Heart left ventricle (tissue), 16 donors: ENCODE data around the gene MXI1. TPM values are rescaled to one million over a fixed set of nuclear protein-coding genes. Genes with fewer than 3 reads are reported as not detected.
A peak's percentile ranks its signal among the peaks of the same experiment; 100 is the strongest.

Experiments used
- ATAC-seq, 4 donors: fragments of 200-7000 bp; cut with Tn5 transposase; one replicate each; pipeline ENCODE4 v1.9.1; 2020 to 2022; ENCODE audit warnings: moderate library complexity in 4 of 4, mild to moderate bottlenecking in 3 of 4, moderate number of reproducible peaks in 1 of 4
- DNase-seq, 5 donors: peaks; one replicate each; pipeline ENCODE4 v3.0.0-alpha.2; 2020
- H3K27ac ChIP-seq, 12 donors: fragments of 200-600 bp; sonication (generic) in 4 of 12; one replicate each; pipeline versions ENCODE4 v1.5.0 to v1.8.0; 2016 to 2022; ENCODE audit warnings: mild to moderate bottlenecking in 2 of 12
- H3K27me3 ChIP-seq, 9 donors: fragments of 200-600 bp; sonication (generic) in 2 of 9; one replicate each; pipeline versions ENCODE4 v1.5.1 to v1.8.0; 2016 to 2022; ENCODE audit warnings: mild to moderate bottlenecking in 3 of 9
- H3K36me3 ChIP-seq, 9 donors: fragments of 200-600 bp; sonication (generic) in 2 of 9; one replicate each; pipeline versions ENCODE4 v1.5.0 to v1.8.0; 2018 to 2022; ENCODE audit warnings: mild to moderate bottlenecking in 2 of 9
- H3K4me1 ChIP-seq, 12 donors: fragments of 200-600 bp; sonication (generic) in 4 of 12; one replicate each; pipeline versions ENCODE4 v1.5.0 to v1.8.0; 2016 to 2022; ENCODE audit warnings: mild to moderate bottlenecking in 3 of 12
- H3K4me3 ChIP-seq, 12 donors: fragments of 200-600 bp; sonication (generic) in 4 of 12; one replicate each; pipeline versions ENCODE4 v1.5.0 to v1.8.0; 2017 to 2022; ENCODE audit warnings: mild to moderate bottlenecking in 9 of 12, moderate library complexity in 4 of 12
- H3K9me3 ChIP-seq, 12 donors: fragments of 200-600 bp; sonication (generic) in 4 of 12; one replicate each; pipeline versions ENCODE4 v1.5.0 to v1.8.0; 2016 to 2022; ENCODE audit warnings: mild to moderate bottlenecking in 1 of 12
- POLR2A ChIP-seq, 2 donors: fragments of 450-650 bp; IDR thresholded peaks; one replicate each; pipeline ENCODE4 v1.6.1; 2017; ENCODE audit warnings: antibody characterized with exemption in 2 of 2, mild to moderate bottlenecking in 2 of 2, moderate library complexity in 2 of 2
- WGBS, 4 donors: extraction: QIAGEN DNeasy Blood & Tissue Kit in 2 of 4; methylation state at CpG; one replicate each; pipeline versions ENCODE4 v1.1.5 to v1.1.7; 2013 to 2018; 5-methylcytosine and 5-hydroxymethylcytosine counted together
- intact Hi-C, 10 donors: fragments of 100-400 bp; cut with DNase I; formaldehyde crosslinking; loops; one replicate each; pipeline versions ENCODE4 v1.11.1 to v1.14.2; 2022
- polyA plus RNA-seq, 2 donors: library from polyadenylated mRNA; stranded (reverse); fragments of 200-250 nt; gene quantifications; one replicate each; pipeline ENCODE4 v1.2.3, GENCODE V29; 2013
- total RNA-seq, 9 donors: library from RNA; depleted of rRNA in 2 of 9; stranded (reverse); fragments of >200 nt in 2 of 9; fragmentation: NEBNext Ultra II Directional in 3 of 9; extraction: Animal tissue kit (Norgen Biotek cat#: 25700) in 3 of 9; gene quantifications; one replicate each; pipeline versions ENCODE4 v1.1.0 to v1.2.4, GENCODE V29; 2016 to 2023
- TF ChIP-seq, protein P1 (sequence below), 12 donors: fragments of 200-600 bp; sonication (generic) in 4 of 12; IDR thresholded peaks; one replicate each; pipeline versions ENCODE4 v1.5.0 to v1.8.0; 2018 to 2022; ENCODE audit warnings: antibody characterized with exemption in 12 of 12, mild to moderate bottlenecking in 5 of 12
- donor health status: ischemic (EF 13 %, LVEDD 7.1; RV severe dilation, severe dysfunction).
- donor health status: healthy with polysubstance abuse.
- donor health status: DM: no; HTN: yes; CAD: no.
- donor health status: DM: no; HTN: no; CAD: no.
- donor health status: ischemic (EF 25% LVEDD 6.9; RV normal size, moderate dysfunction).
- donor health status: ischemic (EF 25% LVEDD 5.7; RV mildly dilated, moderate dysfunction).
- donor health status: healthy.
- donor health status: DM: yes; HTN: yes; CAD: no.
- donor health status: ischemic (EF 35%, LVEDD 5.7; RV mildly dilated, moderate dysfunction).
- donor health status: nonischemic (EF 11% LVEDD 7.7; RV severe dilation, severe dysfunction).
- donor health status: DM: yes; HTN: yes; CAD: no.
- donor health status: PGD.
- donor health status: ischemic (EF 29% LVEDD 5.4; RV normal size, mild dysfunction).
- donor health status: nonischemic (EF 23%, LVEDD 6.1; RV moderate dilation, normal function).

The MXI1 gene
- total and polyA plus RNA-seq, 11 donors = 20.3 to 83.2 (median 60.6) TPM

DNA sequence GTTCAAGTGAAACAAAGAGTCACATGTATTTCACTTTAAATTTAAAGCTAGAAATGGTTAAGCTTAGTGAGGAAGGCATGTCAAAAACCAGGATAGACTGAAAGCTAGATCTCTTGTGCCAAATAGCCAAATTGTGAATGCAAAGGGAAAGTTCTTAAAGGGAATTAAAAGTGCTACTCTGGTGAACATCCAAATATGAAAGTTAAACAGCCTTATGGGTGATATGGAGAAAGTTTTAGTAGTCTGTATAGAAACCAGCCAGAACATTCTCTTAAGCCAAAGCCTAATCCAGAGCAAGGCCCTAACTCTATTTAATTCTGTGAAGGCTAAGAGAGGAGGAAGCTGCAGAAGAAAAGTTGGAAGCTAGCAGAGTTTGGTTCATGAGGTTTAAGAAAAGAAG, 47.1 kb downstream of the MXI1 start:
- H3K4me1 ChIP-seq = peaks cover 0 to 37% (median 15%) of the 10 kb centered on the region in 12 donors
- TF ChIP-seq, protein P1, sequence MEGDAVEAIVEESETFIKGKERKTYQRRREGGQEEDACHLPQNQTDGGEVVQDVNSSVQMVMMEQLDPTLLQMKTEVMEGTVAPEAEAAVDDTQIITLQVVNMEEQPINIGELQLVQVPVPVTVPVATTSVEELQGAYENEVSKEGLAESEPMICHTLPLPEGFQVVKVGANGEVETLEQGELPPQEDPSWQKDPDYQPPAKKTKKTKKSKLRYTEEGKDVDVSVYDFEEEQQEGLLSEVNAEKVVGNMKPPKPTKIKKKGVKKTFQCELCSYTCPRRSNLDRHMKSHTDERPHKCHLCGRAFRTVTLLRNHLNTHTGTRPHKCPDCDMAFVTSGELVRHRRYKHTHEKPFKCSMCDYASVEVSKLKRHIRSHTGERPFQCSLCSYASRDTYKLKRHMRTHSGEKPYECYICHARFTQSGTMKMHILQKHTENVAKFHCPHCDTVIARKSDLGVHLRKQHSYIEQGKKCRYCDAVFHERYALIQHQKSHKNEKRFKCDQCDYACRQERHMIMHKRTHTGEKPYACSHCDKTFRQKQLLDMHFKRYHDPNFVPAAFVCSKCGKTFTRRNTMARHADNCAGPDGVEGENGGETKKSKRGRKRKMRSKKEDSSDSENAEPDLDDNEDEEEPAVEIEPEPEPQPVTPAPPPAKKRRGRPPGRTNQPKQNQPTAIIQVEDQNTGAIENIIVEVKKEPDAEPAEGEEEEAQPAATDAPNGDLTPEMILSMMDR (IDR thresholded peaks at IDR 0.05) = no peak
- TF ChIP-seq POLR2A (IDR thresholded peaks at IDR 0.05) = no peak
- intact Hi-C loops = no loop called here
- H3K4me3 ChIP-seq = no peak overlapping the region
- peaks cover 0 to 11% (median 0%) of the 10 kb centered on the region in 12 donors for H3K9me3 ChIP-seq
- peaks cover 0 to 6% (median 0%) of the 10 kb centered on the region in 9 donors for H3K36me3 ChIP-seq
- H3K27ac ChIP-seq = no peak overlapping the region
- DNase-seq = no peak
- H3K27me3 ChIP-seq = no peaks in the 10 kb centered on the region
- ATAC-seq = no peak

DNA sequence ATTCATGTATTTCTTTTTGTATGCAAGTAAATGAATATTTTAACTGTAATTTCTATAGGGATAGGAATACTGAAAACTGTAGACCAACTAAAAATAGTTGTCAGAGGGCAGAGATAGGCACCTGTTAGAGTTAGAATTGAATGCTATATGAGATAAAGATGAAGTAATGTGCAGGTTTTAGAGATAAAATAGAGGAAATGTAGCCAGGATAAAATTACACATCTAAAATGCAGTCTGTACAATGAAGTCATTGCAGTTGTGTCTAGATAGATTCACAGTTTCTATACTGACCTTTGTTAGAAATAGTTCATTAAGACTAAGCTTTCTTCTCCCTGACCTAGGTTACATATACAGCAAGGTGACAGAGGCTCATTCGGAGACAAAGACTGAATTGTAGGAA, 51.1 kb downstream of the MXI1 start:
- DNase-seq = no peak
- Histone ChIP-seq H3K27ac (peak overlapping the region in 5 of 12 donors; percentile 6 to 64 (median 8)), H3K4me3 (no peak overlapping the region), H3K9me3 (peaks cover 0 to 11% (median 0%) of the 10 kb centered on the region in 12 donors), H3K36me3 (peaks cover 0 to 6% (median 0%) of the 10 kb centered on the region in 9 donors), H3K27me3 (no peaks in the 10 kb centered on the region), H3K4me1 (peaks cover 0 to 58% (median 32%) of the 10 kb centered on the region in 12 donors)
- no peak for TF ChIP-seq POLR2A (IDR thresholded peaks at IDR 0.05)
- TF ChIP-seq, protein P1 (IDR thresholded peaks at IDR 0.05) = no peak
- 47 to 66% (median 53%) methylated on average over 1 of the region's 1 CpG for WGBS, 4 donors
- ATAC-seq = no peak
- intact Hi-C loops = no loop called here

DNA sequence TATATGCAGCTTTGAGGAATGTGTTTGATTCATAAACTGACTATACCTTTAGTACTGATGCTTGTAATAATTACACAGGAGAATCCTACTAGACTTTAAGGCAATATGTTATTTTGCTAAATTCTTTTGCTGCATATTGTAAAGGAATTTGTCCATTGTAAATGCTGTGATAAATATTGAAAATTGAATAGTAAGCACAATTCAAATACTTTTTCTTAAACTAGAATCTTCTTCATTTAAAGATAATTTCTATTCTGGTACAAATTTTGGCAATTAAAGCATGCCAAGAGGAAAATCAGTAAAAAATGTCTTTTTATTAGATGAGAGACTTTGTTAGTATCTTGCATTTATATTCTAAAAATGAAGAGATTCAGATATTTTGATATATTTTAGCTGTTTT, 51.9 kb downstream of the MXI1 start:
- intact Hi-C loops = no loop called here
- peaks cover 0 to 6% (median 0%) of the 10 kb centered on the region in 9 donors for H3K36me3 ChIP-seq

DNA sequence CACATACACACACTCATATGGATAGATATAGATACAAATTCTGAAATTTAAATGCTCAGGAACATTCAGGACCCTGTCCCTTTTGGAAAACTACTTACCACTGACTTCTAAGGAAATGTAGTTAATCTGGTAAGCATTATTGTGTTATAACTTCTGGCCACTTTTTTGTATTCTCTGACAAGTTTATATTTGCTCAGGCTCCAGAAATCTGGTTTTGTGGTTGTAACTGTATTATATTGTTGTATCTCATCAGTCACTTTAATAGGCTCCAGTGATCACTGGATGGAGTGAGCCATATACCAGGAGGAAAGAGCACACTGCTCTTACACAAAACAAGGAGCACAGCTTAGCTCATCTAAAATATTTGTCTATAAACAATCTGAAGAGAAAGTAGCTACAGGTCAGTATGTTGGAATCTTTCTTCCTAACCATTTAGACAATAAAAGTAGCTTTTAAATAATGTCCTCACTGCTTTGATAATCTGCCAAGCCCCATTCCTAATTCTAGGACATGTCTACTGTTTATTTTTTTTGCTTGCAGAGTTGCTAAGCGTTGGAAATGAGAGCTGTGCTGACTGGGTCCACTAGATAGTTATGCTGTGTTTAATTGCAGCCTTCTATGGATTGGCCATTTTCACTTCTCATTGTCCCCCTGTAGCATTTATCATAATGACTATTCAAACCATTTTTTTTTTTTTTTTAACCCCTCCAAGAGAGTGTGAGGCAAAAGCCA, 53.5 kb downstream of the MXI1 start:
- no peak for DNase-seq
- Histone ChIP-seq H3K9me3 (peaks cover 0 to 6% (median 0%) of the 10 kb centered on the region in 12 donors), H3K27ac (peak overlapping the region; percentile 32 to 68 (median 58)), H3K27me3 (no peaks in the 10 kb centered on the region), H3K4me1 (peaks cover 0 to 71% (median 39%) of the 10 kb centered on the region in 12 donors), H3K4me3 (no peak overlapping the region), H3K36me3 (peaks cover 0 to 2% (median 0%) of the 10 kb centered on the region in 9 donors)
- WGBS, 4 donors = 24 to 47% (median 36%) methylated on average over 1 of the region's 1 CpG
- peak; percentile 59 to 88 (median 83) for ATAC-seq
- intact Hi-C loops = loop anchor here in 1 of 10 donors (5.0 kb wide), 1 partner anchor 34 kb away; no protein-coding TSS in a partner anchor
- TF ChIP-seq POLR2A (IDR thresholded peaks at IDR 0.05) = no peak
- TF ChIP-seq, protein P1 (IDR thresholded peaks at IDR 0.05) = no peak

More for the DNA sequence above, 51.9 kb downstream of the MXI1 start:
- TF ChIP-seq, protein P1 (IDR thresholded peaks at IDR 0.05) = no peak
- TF ChIP-seq POLR2A (IDR thresholded peaks at IDR 0.05) = no peak
- Histone ChIP-seq H3K27me3 (no peaks in the 10 kb centered on the region), H3K4me3 (no peak overlapping the region), H3K27ac (peak overlapping the region in 4 of 12 donors; percentile 5 to 64 (median 42)), H3K4me1 (peaks cover 0 to 58% (median 34%) of the 10 kb centered on the region in 12 donors), H3K9me3 (peaks cover 0 to 11% (median 0%) of the 10 kb centered on the region in 12 donors)
- DNase-seq (no peak), ATAC-seq (no peak)
